Transverse colon (tissue), 4 donors: ENCODE data around the gene EWSR1. TPM values are rescaled to one million over a fixed set of nuclear protein-coding genes. Genes with fewer than 3 reads are reported as not detected.

ENCODE experiments used
- DNase-seq: peaks from one replicate; pipeline ENCODE4 v3.0.0-alpha.2; 2019
- H3K27ac ChIP-seq, 4 donors: fragments of 200-600 bp; sonication (generic); 2 replicates each; pipeline ENCODE4 v1.5.1; 2016 to 2018; ENCODE audit warnings: inconsistent platforms in 4 of 4
- H3K27me3 ChIP-seq: fragments of 200-600 bp; sonication (generic); 2 replicates; pipeline ENCODE4 v1.5.1; 2017; ENCODE audit warnings: inconsistent platforms
- H3K36me3 ChIP-seq, 4 donors: fragments of 200-600 bp; sonication (generic); 2 replicates each; pipeline ENCODE4 v1.5.1; 2017 to 2019; ENCODE audit warnings: inconsistent platforms in 4 of 4
- H3K4me1 ChIP-seq, 4 donors: fragments of 200-600 bp; sonication (generic); 2 replicates each; pipeline ENCODE4 v1.5.1; 2017 to 2020; ENCODE audit warnings: inconsistent platforms in 4 of 4
- H3K4me3 ChIP-seq, 4 donors: fragments of 200-600 bp; sonication (generic); 1 replicate in 1 of 4; 2 replicates in 3 of 4; pipeline versions ENCODE4 v1.5.1 to v1.6.1; 2017 to 2019; ENCODE audit warnings: inconsistent platforms in 4 of 4
- H3K9me3 ChIP-seq, 2 donors: fragments of 200-600 bp; sonication (generic); 2 replicates each; pipeline ENCODE4 v1.5.1; 2017 to 2019; ENCODE audit warnings: inconsistent platforms in 2 of 2
- EP300 ChIP-seq: sonication (generic); formaldehyde crosslinking; IDR thresholded peaks from one replicate; pipeline ENCODE4 v1.6.1; 2017; ENCODE audit warnings: antibody characterized with exemption, low read depth
- POLR2A ChIP-seq: fragments of 450-650 bp; IDR thresholded peaks from one replicate; pipeline ENCODE4 v1.6.1; 2016; ENCODE audit warnings: antibody characterized with exemption, mild to moderate bottlenecking, moderate library complexity
- POLR2AphosphoS5 ChIP-seq, 3 donors: sonication (generic); formaldehyde crosslinking; IDR thresholded peaks; one replicate each; pipeline ENCODE4 v1.6.1; 2016; ENCODE audit warnings: antibody characterized with exemption in 3 of 3
- WGBS, 2 donors: methylation state at CpG; one replicate each; pipeline ENCODE4 v1.1.5; 2018; ENCODE audit warnings: low coverage in 1 of 2; 5-methylcytosine and 5-hydroxymethylcytosine counted together
- in situ Hi-C, 4 donors: fragments of 200-750 bp; cut with MboI; loops; one replicate each; pipeline versions ENCODE4 v1.15.0 to v1.15.1; 2017; ENCODE audit warnings: low sequenced_read_pairs in 3 of 4, low pct_ligation_motif_present in 1 of 4, low pct_unique_long_range_greater_than_20kb in 1 of 4
- intact Hi-C: fragments of 100-400 bp; cut with DNase I; formaldehyde crosslinking; loops from one replicate; pipeline ENCODE4 v1.15.1; 2023; ENCODE audit warnings: low total_unique reads
- total RNA-seq, 4 donors: library from RNA; depleted of rRNA; stranded (reverse); fragments of >200 nt; gene quantifications; one replicate each; pipeline ENCODE4 v1.1.0, GENCODE V29; 2016
- TF ChIP-seq, protein P1 (sequence below), 5 experiments: fragments of 200-600 bp in 3 of 5; fragments of 450-650 bp in 2 of 5; sonication (generic) in 3 of 5; IDR thresholded peaks; 1 replicate in 2 of 5; 2 replicates in 3 of 5; pipeline ENCODE4 v1.5.1; 2016 to 2017; ENCODE audit warnings: antibody characterized with exemption in 5 of 5, inconsistent platforms in 3 of 5, mild to moderate bottlenecking in 2 of 5, moderate library complexity in 1 of 5

Gene EWSR1
- total RNA-seq, 4 donors from 2014 or later: 196 to 318 (median 205) TPM

DNA sequence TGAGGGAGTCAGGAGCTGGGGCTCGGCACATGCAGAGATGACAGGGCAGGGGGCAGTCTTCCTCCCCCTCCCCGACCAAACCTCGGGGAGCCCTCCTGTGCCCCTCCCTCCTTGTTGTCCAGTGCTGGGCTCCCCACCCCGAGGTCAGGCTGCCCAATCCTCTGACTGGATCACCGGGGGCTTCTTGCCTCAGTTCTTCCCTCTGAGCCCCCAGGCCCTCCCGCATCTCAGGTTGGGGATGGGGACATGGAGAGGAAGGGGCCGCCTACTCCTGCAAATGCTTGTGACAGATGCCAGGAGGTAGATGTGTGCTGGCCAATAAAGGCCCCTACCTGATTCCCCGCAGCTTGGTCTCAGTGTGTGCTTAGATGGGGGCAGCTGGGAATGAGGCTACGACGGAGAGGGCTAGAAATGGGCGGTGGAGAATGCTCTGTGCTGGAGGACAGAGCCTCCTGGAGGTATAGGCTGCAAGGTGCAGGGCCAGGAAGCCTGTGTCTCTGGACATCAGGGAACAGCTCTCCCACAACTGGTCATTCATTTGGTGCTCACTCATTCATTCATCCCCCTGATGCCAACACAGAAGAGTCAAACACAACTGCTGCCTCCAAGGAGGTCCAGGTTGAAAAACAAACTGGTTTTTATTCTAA is 8.7 kb upstream of the EWSR1 start:
- in situ Hi-C loops (no loop called here), intact Hi-C loops (no loop called here)
- DNase-seq: no peak
- Histone ChIP-seq H3K27me3 (no peaks in the 10 kb centered on the region), H3K4me1 (no peaks in the 10 kb centered on the region), H3K27ac (no peak overlapping the region), H3K36me3 (no peaks in the 10 kb centered on the region), H3K4me3 (no peak overlapping the region), H3K9me3 (no peaks in the 10 kb centered on the region)
- TF ChIP-seq POLR2A (no peak), POLR2AphosphoS5 (IDR thresholded peaks at IDR 0.05) (no peak), EP300 (no peak)
- TF ChIP-seq, protein P1, sequence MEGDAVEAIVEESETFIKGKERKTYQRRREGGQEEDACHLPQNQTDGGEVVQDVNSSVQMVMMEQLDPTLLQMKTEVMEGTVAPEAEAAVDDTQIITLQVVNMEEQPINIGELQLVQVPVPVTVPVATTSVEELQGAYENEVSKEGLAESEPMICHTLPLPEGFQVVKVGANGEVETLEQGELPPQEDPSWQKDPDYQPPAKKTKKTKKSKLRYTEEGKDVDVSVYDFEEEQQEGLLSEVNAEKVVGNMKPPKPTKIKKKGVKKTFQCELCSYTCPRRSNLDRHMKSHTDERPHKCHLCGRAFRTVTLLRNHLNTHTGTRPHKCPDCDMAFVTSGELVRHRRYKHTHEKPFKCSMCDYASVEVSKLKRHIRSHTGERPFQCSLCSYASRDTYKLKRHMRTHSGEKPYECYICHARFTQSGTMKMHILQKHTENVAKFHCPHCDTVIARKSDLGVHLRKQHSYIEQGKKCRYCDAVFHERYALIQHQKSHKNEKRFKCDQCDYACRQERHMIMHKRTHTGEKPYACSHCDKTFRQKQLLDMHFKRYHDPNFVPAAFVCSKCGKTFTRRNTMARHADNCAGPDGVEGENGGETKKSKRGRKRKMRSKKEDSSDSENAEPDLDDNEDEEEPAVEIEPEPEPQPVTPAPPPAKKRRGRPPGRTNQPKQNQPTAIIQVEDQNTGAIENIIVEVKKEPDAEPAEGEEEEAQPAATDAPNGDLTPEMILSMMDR (IDR thresholded peaks at IDR 0.05): no peak
- 77 to 80% methylated on average over 3 to 10 of the region's 11 CpGs for WGBS, 2 donors

DNA sequence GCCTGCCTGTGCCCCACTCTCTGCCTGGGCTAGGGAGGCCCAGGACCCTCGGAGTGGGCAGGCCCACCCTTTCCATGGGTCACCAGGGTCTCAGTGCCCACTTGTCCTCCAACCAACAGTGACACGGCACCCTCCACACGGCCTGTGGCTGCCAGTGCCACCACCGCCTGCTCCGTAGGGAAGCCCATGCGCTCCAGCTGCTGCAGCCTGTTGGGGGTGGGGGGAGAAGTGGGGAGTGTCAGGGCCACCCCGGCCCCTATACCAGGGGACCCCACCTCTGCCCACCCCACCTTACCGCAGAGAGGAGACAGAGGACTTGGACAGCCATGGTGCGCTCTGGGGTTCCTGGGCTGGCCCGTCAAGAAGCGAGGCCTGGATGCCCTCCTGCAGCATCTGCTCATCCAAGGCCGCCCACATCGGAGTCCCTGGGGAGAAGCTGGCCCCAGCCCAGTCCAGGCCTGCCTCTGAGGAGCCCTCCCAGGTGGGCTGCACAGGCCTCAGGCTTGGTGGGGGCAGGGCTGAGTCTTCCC is 8.0 kb upstream of the EWSR1 start:
- no peak for DNase-seq
- no peaks in the 10 kb centered on the region for H3K4me1 ChIP-seq
- no peak overlapping the region for H3K27ac ChIP-seq
- in situ Hi-C loops (no loop called here), intact Hi-C loops (no loop called here)
- 94% methylated on average over 11 of the region's 13 CpGs; no CpG with 5 or more reads in 1 of the 2 donors for WGBS, 2 donors
- no peaks in the 10 kb centered on the region for H3K27me3 ChIP-seq
- no peak overlapping the region for H3K4me3 ChIP-seq
- H3K9me3 ChIP-seq: no peaks in the 10 kb centered on the region
- no peaks in the 10 kb centered on the region for H3K36me3 ChIP-seq
- TF ChIP-seq EP300: no peak
- TF ChIP-seq POLR2A: no peak

DNA sequence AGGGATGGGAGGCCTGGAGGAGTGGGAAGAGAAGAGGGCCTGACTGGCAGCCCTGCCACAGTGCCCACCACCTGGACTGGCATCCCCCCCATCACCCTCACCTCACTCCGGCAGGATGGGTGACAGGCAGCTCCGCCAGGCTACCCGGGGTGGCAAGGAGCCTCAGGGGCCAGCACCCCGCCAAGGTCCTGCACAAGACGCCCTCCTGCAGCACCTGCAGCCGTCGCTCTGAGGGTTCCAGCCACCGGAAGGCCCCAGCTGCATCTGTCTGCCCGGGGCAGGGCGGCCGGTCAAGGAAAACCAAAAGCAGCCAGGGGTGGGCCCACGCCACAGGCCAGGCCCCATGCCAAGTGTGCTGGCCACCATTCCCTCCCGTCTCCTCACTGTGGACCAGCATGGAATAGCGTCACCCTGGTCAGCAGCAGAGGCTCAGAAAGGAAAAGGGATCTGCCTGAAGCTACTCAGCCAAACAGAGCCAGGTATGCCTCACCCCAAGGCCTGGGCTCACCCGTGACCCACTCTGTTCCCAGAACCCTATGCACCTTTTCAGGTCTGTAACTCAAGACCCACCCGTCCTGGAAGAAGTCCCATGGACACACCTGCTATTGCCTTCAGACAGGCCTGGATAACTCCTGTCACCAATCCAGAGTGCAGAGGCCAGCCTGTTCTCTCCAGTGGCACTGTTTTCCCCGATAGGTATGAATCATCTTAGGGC is 7.3 kb upstream of the EWSR1 start:
- WGBS, 2 donors: 85% methylated on average over 17 of the region's 17 CpGs; no CpG with 5 or more reads in 1 of the 2 donors

GRCh38 chr22:29263791-29264276 is 4.2 kb upstream of the EWSR1 start:
- intact Hi-C loops: no loop called here
- WGBS, 2 donors: 91% methylated on average over 14 of the region's 14 CpGs; no CpG with 5 or more reads in 1 of the 2 donors
- H3K4me1 ChIP-seq: peaks cover 8 to 16% (median 12%) of the 10 kb centered on the region in 4 donors
- in situ Hi-C loops: no loop called here
- H3K36me3 ChIP-seq: no peaks in the 10 kb centered on the region
- no peak overlapping the region for H3K27ac ChIP-seq
- H3K4me3 ChIP-seq: no peak overlapping the region
- TF ChIP-seq, protein P1 (IDR thresholded peaks at IDR 0.05): no peak
- TF ChIP-seq POLR2A (no peak), EP300 (no peak)
- DNase-seq: no peak
- no peaks in the 10 kb centered on the region for H3K9me3 ChIP-seq
- H3K27me3 ChIP-seq: no peaks in the 10 kb centered on the region

More for the DNA sequence above, 7.3 kb upstream of the EWSR1 start:
- Histone ChIP-seq H3K27me3 (no peaks in the 10 kb centered on the region), H3K27ac (no peak overlapping the region), H3K4me3 (no peak overlapping the region), H3K9me3 (no peaks in the 10 kb centered on the region), H3K36me3 (no peaks in the 10 kb centered on the region), H3K4me1 (no peaks in the 10 kb centered on the region)
- intact Hi-C loops: no loop called here
- no peak for DNase-seq
- in situ Hi-C loops: no loop called here
- TF ChIP-seq, protein P1 (IDR thresholded peaks at IDR 0.05): no peak
- no peak for TF ChIP-seq EP300
- TF ChIP-seq POLR2AphosphoS5 (IDR thresholded peaks at IDR 0.05): no peak
- no peak for TF ChIP-seq POLR2A
